HL-60/S4 treated with retinoic acid at 250 ng/mL for 4 days and 3 days (cell line): ENCODE data around the gene SRGAP1.
"Not testable (repeated sequence)": the region's sequence is repeated elsewhere in the genome, so short reads cannot be mapped to it uniquely, and the experiment has no call there.

Source experiments
- in situ Hi-C: fragments of 300-500 bp; cut with MboI; formaldehyde crosslinking; loops from 2 replicates; pipeline ENCODE4 v1.7.0; 2022; ENCODE audit warnings: low sequenced_read_pairs

SRGAP1 gene

DNA sequence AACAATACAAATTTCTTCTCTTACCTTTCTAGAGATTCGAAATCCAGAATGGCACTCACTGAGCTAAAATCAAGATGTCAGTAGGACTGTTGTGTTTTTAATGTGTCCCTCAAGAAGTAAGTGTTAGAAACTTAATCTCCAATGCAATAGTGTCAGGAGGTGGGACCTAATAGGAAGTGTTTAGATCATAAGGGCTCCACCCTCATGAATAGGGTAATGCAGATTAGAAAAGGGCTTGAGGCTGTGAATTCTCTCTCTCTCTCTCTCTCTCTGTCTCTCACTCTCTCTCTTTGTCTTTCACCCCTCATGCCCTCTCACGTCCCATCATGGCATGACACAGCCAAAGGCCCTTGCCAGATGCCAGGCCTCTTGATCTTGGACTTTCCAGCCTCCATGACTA, 15.6 kb upstream of the SRGAP1 start:
- in situ Hi-C loops = no loop called here

DNA sequence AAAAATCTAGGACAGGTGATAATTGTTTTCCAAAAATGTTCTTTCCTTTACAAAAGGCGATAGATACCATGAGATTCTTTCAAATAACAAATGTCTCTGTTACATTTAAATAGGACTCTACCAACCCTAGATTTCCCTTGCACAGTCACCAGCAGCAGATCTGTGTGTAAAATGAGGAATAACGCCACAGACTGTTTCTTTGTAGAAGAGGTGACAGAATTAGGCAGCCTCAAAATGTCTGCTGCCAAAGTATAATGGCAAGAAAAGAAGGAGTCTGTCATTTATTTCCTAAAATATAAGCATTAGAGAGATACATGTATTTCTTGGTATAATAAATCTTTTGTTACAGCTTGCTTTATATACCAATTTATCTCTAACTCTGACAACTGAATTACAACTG, 8.5 kb upstream of the SRGAP1 start:
- in situ Hi-C loops = loop anchor here (10.0 kb wide), 1 partner anchor 419 kb away; no protein-coding TSS in a partner anchor

DNA sequence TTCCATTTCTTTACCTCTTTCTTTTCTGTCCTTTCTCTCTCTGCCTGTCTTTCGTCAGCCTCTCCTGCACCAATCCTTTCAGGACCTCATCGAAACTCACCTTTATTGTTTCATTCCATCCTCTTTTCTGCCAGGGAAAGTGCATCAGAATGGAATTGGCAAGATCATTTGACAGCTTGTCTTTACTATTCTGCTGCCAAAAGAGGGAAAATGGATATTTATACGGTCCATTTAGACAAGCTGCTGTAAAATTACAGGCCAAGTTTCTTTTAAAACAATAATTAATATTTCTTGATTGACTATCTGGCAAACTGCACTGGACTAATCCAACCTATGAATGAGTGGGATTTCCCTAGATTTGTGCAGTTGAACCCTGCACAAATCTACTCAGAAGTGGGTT, 7.6 kb upstream of the SRGAP1 start:
- in situ Hi-C loops = loop anchor here (10.0 kb wide), 1 partner anchor 418 kb away; no protein-coding TSS in a partner anchor

DNA sequence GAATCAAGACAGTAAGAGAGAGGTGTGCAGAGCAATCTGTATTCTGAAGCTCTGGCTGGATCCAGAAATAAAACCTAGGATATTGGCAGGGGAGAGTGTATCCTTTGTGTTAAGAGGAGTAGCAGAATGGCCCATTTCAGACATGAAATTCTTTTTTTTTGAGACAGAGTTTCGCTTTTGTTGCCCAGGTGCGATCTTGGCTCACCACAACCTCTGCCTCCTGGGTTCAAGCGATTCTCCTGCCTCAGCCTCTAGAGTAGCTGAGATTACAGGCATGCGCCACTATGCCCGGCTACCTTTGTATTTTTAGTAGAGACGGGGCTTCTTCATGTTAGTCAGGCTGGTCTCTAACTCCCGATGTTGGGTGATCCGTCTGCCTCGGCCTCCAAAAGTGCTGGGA, 6.1 kb upstream of the SRGAP1 start:
- in situ Hi-C loops = loop anchor here (10.0 kb wide), 1 partner anchor 416 kb away; no protein-coding TSS in a partner anchor

DNA sequence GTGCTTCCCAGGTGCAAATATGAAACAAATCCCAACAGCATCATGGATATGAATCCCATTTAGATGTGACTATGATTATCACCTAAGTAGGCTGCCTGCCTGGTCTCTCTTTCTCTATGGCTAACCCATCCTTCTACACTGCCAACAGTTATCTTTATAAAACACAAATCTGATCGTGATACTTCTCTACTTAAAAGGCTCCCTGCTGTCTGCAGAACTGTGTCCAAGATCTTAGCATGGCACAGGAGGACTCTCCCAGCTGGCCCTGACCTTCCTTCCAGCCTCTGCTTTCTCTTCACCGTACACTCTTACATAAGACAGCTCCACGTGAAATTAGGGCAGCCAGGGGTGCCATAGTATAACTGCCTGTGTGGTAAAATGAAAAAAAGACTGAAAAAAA, 3.5 kb upstream of the SRGAP1 start:
- in situ Hi-C loops = no loop called here

DNA sequence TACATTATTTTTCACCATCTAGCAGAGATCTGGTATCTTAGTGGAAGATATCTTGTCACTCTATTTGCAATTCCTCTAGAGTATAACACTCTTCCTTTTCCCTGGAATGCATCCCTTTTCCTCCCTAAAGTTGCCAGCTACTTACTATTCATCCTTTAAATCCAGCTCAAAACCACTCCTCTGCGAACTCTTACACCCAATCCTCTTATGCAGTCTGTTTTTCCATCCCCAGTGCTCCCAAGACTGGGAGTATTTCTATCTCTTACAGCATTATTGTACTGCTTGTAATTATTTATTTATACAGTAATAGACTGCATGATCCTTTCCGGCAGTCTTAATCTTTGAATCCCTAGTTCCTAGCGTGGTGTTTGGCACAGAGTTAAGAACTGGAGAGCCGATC, 2.9 kb upstream of the SRGAP1 start:
- in situ Hi-C loops = no loop called here

DNA sequence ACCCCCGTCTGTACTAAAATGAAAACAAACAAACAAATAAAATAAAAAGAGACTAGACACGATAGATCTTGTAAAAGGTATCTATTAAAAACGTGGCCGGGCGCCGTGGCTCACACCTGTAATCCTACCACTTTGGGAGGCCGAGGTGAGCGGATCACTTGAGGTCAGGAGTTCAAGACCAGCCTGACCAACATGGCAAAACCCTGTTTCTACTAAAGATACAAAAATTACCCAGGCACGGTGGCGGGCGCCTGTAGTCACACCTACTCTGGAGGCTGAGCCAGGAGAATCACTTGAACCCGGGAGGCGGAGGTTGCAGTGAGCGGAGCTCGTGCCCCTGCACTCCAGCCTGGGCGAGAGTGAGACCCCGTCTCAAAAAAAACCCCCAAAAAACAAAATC, 1.8 kb upstream of the SRGAP1 start:
- in situ Hi-C loops = not testable (repeated sequence)

DNA sequence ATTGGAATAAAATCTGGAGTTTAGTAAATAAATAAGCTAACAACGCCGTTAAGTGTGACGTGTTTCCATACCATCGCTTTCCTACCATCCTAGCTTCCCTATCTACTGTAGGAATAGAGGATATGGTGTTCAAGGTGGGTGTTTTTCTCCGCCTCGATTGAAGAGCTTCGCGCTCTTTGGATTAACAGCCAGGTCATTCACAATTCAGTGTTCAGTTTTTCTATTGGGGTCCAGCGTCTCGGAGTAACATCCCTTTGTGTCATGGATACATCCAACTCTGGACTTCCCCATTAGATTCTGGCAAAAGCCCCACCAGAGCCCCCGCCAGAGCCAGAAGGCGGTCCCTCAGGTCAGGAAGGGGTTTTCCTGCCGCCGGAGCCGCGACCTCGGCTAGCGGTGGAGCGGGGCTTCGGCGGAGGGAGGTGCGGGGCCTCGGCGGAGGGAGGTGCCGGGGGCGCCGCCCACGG, 1.2 kb upstream of the SRGAP1 start:
- in situ Hi-C loops = no loop called here

DNA sequence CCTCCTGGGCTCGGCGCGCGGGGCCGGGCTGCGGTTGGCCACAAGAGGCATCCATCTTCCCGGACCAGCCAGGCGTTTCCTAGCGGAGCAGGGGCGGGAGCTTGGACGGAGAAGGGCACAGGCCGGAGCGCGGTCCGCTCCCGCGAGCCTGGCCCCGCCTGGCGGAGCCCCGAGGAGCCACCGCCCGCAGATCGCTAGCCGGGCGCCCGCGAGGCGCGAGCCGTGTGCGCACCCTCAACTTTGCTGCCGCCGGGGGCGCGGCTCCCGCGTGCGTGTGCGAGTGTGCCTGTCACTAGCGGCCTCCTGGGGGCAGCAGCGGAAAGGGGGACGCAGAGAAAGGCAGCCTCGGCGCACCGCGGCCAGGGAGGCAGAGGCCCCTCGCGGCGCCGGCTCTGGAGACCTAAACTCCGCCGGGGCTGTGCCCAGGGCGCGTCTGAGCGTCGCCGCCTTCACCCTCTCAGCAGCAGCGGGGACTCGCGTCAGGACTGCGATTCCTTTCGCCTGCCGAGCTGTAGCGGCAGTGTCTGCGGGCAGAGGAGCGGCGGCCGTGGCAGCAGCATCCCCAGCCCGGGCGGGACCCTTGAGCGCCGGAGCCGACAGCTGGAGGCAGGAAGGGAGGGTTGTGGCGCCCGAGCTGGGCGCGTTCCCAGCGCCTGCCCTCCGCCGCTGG, 644 bp upstream of the SRGAP1 start:
- in situ Hi-C loops = no loop called here

DNA sequence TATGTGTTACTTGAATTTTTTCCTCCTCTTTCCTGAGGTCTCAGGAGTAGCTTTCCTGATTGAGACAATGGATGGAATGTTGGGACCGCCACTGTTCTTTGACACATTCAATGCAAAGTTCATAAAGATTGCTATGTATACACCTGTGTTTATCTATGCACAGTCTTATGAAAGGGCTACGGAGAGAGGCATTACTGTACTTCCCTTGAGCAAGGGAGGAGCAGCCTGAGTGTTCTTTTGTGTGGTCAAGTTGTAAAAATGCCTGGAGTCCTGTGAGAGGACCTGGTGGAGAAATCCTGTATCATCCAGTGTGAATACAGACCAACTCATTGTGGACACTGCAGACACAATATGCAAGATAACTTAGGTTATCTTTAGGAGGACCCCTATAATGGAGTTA, 1.2 kb downstream of the SRGAP1 start:
- in situ Hi-C loops = no loop called here

DNA sequence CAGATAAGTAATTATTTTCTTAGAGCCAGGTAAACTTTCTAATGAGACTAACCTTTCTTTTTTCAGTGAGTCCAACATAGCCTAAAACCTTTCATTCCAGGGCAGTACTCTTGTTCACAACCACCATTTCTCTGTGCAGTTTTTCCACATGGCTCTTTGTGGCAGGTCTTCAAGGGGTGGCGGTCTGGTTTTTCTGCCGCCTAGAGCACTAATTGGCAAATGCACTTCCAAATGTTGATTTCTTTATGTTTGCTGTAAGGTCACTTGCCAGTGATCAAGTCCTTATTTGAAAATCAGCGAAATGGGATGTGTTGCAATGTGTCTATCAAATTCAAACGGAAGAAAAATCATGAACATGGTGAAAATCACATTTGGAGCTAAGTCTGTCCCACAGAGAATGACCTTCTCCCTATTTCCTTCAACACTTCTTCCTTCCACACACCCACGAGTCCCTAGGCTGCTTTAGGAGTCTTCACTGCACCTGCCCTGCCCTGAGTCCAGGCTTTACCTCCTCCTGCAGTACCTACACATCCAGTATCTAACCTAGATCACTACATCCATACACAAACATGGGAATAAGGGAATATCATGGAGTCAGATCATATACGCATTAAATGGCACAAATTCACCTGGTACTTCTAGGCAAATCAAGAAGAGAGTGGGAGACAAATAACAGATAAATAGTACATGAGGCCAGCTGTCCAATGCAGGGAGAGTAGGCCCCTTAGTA, 1.9 kb downstream of the SRGAP1 start:
- in situ Hi-C loops = no loop called here

DNA sequence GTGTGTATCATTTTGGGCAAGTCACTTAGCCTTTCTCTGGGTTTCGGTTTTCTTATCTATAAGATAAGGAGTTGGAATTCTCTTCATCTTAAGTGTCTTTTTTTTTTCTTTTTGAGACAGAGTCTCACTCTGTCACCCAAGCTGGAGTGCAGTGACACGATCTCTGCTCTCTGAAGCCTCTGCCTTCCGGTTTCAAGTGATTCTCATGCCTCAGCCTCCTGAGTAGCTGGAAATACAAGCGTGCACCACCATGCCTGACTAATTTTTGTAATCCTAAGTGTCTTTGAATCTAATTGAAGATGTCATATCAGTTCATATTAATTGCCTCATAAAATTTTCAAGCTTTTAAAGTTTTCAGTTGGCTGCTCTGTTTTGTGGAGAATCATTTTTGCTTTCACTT, 4.0 kb downstream of the SRGAP1 start:
- in situ Hi-C loops = no loop called here

DNA sequence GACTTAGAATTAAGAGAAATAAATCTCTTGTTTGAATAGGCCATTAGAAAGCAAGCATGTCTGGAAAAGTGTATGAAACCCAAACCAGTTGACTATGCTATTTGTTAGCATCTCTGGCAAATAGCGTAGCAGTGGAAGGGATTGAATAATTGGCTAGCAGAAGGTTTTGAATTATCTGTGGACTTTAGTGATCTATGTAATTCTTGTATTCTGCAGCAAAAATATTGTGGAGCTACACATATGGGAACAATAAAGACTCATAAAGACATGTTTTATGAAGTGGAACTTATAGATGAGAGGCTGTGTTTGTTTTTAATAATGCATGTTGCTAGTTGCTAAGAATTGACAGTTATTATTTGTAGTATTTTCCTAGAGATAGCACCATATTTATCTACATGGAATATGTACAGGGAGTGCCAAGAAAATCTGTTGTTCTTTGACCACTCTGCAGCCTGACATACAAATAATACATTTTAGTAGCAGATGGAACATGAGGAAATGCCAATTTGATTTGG, 4.7 kb downstream of the SRGAP1 start:
- in situ Hi-C loops = no loop called here

DNA sequence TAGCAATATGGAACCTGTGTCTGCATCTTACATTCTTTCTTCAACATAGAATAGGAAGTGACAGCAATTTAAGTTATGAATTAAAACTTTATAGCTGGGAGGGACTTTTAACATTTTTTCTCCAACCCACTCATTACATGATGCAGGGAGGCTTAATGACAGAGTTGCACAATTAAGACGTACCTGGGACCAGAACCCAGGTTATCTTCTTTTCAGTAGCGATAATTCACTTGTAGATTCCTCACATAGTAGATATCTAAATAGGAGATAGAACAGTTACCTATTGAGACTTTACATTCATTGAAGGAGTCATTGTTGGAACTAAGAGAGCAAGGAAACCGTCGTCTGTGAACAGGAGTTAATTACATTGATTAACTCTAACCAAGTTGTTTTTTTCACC, 5.1 kb downstream of the SRGAP1 start:
- in situ Hi-C loops = no loop called here

DNA sequence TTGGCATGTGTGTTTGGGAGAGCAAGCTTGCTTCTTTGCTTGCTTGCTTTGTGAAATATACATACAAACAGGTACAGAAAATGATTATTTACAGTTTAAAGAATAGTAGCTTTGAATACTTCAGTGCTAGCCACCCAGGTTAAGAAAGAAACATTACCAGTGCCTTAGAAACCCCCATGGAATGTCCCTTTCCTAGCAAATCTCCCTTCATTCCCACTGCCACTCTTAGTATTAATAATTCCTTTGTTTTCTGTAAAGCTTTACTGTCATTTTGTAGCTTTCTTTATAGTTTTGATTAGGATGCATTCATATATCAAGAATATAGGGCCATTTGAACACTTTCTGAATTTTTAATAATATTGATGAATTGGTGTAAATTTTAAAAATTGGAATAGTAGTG, 9.5 kb downstream of the SRGAP1 start:
- in situ Hi-C loops = no loop called here

DNA sequence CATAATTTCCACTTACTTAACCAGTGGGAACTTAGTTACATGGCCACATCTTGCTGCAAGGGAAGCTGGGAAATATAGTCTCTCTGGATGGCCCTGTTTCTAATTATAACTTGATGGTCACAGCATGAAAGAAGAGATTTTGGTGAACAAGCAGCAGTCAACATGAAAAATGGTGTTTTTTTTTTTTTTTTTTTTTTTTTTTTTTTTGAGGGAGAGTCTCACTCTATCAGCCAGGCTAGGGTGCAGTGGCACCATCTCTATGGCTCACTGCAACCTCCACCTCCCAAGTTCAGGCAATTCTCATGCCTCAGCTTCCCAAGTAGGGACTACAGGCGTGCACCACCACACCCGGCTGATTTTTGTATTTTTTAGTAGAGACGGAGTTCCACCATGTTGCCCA, 10.8 kb downstream of the SRGAP1 start:
- in situ Hi-C loops = no loop called here

DNA sequence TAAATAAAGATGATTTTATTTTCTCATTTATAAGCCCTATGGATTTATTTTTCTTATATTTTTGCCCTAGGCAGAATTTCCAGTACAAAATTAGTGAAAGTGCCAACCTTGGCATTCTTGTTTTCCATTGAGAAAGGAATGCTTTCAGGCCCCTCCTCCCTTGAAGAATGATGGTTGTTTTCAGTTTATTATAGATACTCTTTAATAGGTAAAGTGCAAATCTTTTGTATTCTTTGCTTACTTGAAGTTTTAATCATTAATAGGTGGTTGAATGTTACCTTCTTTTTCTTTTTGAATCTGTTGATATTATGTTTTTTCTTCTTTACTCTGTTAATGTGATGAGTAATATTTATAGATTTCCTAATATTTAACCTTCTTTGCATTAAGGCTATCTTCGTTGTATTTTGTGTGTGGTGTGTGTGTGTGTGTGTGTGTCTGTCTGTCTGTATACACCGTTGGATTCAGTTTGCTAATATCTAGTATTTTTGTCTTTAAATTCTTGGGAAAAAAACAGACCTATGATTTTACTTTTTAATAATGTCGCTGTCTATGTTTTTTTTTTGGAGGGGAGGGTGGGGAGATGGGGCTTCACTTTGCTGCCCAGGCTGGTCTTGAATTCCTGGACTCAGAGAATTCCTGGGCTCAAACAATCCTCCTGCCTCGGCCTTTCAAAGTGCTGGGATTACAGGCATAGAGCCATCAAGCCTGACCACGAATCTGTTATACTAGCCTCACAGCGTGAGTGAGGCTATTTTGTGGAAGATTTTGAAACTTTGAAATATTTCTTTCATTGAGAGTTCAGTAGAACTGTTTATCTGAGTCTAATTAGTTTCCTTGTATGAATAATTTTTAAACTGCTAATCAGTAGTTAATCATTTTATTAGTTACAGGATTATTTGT, 13.5 kb downstream of the SRGAP1 start:
- in situ Hi-C loops = no loop called here

DNA sequence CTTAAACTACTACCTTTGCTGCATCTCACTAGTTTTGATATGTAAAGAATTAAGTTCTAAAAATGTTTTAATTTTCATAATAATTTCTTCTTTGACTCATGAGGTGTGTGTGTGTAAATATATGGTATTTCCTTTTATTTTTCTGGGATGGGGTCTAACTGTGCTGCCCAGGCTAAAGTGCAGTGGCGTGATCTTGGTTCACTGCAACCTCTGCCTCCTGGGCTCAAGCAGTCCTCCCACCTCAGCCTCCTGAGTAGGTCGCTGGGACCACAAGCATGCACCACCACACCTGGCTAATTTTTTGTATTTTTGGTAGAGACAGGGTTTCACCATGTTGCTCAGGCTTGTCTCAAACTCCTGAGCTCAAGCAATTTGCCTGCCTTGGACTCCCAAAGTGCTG, 15.4 kb downstream of the SRGAP1 start:
- in situ Hi-C loops = not testable (repeated sequence)

DNA sequence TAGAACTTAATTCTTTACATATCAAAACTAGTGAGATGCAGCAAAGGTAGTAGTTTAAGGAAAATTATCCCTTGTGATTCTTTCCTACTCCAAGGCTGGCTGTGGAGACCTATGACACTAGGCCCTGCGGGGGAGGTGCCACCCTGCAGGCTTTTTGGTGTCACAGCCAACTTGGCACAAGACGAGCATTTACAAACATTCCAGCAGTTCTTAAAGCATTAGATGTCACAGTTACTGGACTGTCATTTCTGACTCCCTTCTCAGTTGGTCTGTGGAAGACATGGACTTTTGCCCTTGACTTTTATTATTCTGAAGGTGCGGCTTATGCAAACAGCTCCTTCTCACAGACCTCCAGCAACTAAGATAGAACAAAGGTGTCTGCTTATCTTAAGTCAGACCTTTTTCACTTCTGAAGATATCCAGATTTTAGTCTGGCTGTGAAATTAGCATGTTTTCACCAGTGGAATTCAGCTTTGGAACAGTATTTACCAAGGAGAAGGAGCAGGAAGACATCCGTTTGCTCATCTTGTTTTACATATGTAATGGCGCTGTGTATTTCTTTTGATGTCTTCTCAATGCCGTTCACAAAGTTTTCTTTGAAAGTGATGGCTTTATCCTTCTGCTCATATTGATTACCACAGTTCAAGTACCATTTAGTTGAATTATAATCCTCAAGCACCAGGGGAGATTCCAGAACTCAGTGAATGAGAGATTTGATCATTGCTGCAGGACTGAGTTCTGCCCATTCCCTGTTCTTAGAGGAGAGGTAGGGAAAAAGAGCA, 17.9 kb downstream of the SRGAP1 start:
- in situ Hi-C loops = no loop called here

DNA sequence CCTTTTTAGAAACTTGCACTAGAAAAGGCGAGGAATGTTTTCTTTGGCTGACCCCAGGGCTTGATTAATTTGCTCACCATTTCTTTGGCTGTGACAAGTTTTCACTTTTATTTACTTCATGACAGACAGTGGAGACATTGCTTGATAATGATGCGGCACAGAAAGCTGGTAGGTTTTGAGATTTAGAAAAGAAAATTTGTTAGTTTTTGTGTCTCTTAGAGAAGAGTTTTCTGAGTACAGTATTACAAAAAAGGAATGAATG, 18.4 kb downstream of the SRGAP1 start:
- in situ Hi-C loops = no loop called here
